ENCODE data around the gene R3HCC1L. TPM values are rescaled to one million over a fixed set of nuclear protein-coding genes. Genes with fewer than 3 reads are reported as not detected.

R3HCC1L gene
- total RNA-seq, 1 experiment from 2014 or later, result 11.8 TPM

DNA sequence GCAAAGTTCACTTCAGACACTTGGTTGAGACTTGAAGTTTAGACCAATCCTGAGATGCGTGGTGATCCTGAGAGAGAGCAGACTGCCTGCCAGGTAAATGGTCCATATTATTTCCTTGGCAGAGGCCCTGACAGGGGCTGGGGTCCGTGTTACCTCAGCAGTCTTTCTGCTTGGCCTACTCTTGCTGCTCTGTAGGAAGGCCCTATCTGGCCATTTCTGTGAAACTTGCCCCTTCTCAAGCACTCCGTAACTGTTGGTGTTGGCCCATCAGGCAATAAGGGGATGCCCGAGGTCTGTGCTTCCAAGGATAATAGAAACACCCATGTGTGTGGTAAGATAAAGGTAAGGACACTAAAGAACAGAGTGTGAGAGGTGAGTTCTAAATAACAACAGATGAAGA is 113.6 kb downstream of the R3HCC1L start:
- Mint-ChIP-seq H3K4me3 (ENCODE audit: low read depth, unreplicated experiment) (no peak overlapping the region), H3K4me1 (ENCODE audit: low read depth, unreplicated experiment) (no peaks in the 10 kb centered on the region), H3K27ac (ENCODE audit: unreplicated experiment) (no peak overlapping the region), H3K27me3 (ENCODE audit: unreplicated experiment) (no peaks in the 10 kb centered on the region), H3K36me3 (ENCODE audit: insufficient read depth, unreplicated experiment) (no peaks in the 10 kb centered on the region), H3K9me3 (ENCODE audit: low read depth, unreplicated experiment) (no peaks in the 10 kb centered on the region)
- intact Hi-C loops (cut with micrococcal nuclease; ENCODE audit: unreplicated experiment), result no loop called here
- DNase-seq, result no peak
- TF ChIP-seq, protein P1, sequence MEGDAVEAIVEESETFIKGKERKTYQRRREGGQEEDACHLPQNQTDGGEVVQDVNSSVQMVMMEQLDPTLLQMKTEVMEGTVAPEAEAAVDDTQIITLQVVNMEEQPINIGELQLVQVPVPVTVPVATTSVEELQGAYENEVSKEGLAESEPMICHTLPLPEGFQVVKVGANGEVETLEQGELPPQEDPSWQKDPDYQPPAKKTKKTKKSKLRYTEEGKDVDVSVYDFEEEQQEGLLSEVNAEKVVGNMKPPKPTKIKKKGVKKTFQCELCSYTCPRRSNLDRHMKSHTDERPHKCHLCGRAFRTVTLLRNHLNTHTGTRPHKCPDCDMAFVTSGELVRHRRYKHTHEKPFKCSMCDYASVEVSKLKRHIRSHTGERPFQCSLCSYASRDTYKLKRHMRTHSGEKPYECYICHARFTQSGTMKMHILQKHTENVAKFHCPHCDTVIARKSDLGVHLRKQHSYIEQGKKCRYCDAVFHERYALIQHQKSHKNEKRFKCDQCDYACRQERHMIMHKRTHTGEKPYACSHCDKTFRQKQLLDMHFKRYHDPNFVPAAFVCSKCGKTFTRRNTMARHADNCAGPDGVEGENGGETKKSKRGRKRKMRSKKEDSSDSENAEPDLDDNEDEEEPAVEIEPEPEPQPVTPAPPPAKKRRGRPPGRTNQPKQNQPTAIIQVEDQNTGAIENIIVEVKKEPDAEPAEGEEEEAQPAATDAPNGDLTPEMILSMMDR (IDR thresholded peaks at IDR 0.05; ENCODE audit: unreplicated experiment), result no peak
- CTCF ChIA-PET, result no interaction called here
- no TSS peak for BruUV-seq (replicated peaks)

DNA sequence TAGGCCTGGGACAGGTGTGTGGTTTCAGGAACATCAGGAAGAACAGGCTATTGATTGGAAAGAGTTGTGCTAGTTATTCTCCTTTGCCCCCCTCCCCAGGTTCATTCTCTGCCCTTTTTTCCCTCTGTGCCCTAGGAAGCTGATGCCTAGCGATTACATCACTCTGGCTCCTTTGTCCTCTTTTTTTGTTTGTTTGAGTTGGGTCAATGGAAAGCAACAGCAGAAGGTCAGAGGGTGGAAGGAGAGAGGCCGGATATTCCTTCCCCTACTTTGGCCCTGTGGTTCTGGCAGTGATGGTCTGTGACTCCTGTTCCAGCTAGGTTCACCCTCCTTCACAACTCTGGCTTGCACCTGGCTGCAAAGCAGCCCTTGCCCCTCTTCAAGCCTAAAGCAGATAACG is 114.7 kb downstream of the R3HCC1L start:
- intact Hi-C loops (cut with micrococcal nuclease; ENCODE audit: unreplicated experiment), result no loop called here
- no peaks in the 10 kb centered on the region for H3K9me3 Mint-ChIP-seq (ENCODE audit: low read depth, unreplicated experiment)
- no peak for DNase-seq
- H3K27me3 Mint-ChIP-seq (ENCODE audit: unreplicated experiment), result no peaks in the 10 kb centered on the region
- TF ChIP-seq, protein P1 (IDR thresholded peaks at IDR 0.05; ENCODE audit: unreplicated experiment), result no peak
- H3K27ac Mint-ChIP-seq (ENCODE audit: unreplicated experiment), result no peak overlapping the region
- H3K36me3 Mint-ChIP-seq (ENCODE audit: insufficient read depth, unreplicated experiment), result no peaks in the 10 kb centered on the region
- no TSS peak for BruUV-seq (replicated peaks)
- no peaks in the 10 kb centered on the region for H3K4me1 Mint-ChIP-seq (ENCODE audit: low read depth, unreplicated experiment)
- CTCF ChIA-PET, result no interaction called here
- no peak overlapping the region for H3K4me3 Mint-ChIP-seq (ENCODE audit: low read depth, unreplicated experiment)

DNA sequence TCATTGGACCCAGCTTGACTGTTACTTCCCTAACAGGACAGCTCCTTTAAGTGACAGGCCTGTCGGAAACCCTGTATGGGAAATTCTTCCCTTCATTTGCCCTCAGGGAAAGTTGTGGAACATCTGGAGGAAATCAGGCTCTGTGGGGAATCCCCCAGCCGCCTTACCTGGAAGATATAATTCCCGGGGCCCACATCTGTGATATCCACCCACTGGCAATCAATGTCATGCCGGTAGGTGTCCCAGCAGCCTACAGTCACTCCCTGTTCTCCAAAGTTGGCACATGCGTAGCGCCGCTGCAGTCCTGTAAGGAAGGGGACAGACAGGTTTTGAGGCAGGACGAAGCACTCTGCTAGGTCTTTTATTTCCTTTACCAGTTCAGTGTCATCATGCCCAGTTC is 116.9 kb downstream of the R3HCC1L start:
- Mint-ChIP-seq H3K27me3 (ENCODE audit: unreplicated experiment) (no peaks in the 10 kb centered on the region), H3K9me3 (ENCODE audit: low read depth, unreplicated experiment) (no peaks in the 10 kb centered on the region), H3K36me3 (ENCODE audit: insufficient read depth, unreplicated experiment) (peaks cover 4% of the 10 kb centered on the region), H3K4me1 (ENCODE audit: low read depth, unreplicated experiment) (no peaks in the 10 kb centered on the region), H3K27ac (ENCODE audit: unreplicated experiment) (no peak overlapping the region), H3K4me3 (ENCODE audit: low read depth, unreplicated experiment) (no peak overlapping the region)
- CTCF ChIA-PET, result no interaction called here
- no TSS peak for BruUV-seq (replicated peaks)
- TF ChIP-seq, protein P1 (IDR thresholded peaks at IDR 0.05; ENCODE audit: unreplicated experiment), result no peak
- no peak for DNase-seq
- intact Hi-C loops (cut with micrococcal nuclease; ENCODE audit: unreplicated experiment), result no loop called here

DNA sequence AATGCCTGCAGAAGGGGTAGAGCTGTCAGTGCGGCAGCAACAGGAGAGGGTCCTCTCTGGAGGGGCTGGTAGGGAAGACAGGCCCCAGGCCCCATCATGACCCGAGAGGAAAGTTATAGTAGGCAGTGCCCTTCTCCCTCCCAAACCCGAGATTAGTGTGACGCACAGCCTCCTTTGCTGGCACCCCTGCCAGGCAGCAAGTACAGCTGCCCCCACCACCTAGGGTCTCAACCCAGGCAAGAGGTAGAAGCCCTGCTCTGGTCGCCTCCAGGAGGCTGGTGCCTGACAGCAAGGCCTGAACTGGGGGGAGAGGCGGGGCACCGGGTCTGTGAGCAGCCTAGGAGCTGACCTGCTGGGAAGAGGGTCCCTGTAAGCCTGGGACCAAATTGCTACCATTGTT is 118.0 kb downstream of the R3HCC1L start:
- DNase-seq, result no peak
- no peak overlapping the region for H3K27ac Mint-ChIP-seq (ENCODE audit: unreplicated experiment)
- H3K4me1 Mint-ChIP-seq (ENCODE audit: low read depth, unreplicated experiment), result no peaks in the 10 kb centered on the region
- no peaks in the 10 kb centered on the region for H3K27me3 Mint-ChIP-seq (ENCODE audit: unreplicated experiment)
- CTCF ChIA-PET, result no interaction called here
- no TSS peak for BruUV-seq (replicated peaks)
- TF ChIP-seq, protein P1 (IDR thresholded peaks at IDR 0.05; ENCODE audit: unreplicated experiment), result no peak
- peaks cover 4% of the 10 kb centered on the region for H3K36me3 Mint-ChIP-seq (ENCODE audit: insufficient read depth, unreplicated experiment)
- no peaks in the 10 kb centered on the region for H3K9me3 Mint-ChIP-seq (ENCODE audit: low read depth, unreplicated experiment)
- intact Hi-C loops (cut with micrococcal nuclease; ENCODE audit: unreplicated experiment), result no loop called here
- H3K4me3 Mint-ChIP-seq (ENCODE audit: low read depth, unreplicated experiment), result no peak overlapping the region

DNA sequence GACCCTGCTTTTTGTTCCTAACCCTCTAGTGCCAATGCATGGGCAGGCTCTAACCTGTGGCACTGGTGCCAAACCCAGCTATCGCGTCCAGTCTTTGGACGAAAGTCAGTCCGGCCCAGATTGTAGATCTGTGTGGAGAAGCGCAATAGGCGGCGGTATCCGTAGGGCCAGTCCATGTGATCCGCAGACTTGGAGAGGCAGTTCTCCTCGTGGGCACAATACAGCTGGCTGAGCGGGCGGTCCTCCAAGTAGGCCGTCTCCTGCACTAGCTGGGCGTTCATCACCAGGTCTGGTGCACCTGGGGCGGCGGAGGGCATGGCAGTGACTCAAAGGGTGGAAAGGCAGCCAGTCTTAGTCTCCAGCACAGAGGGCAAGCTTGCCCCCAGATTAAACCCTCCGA is 119.0 kb downstream of the R3HCC1L start:
- H3K27me3 Mint-ChIP-seq (ENCODE audit: unreplicated experiment), result no peaks in the 10 kb centered on the region
- CTCF ChIA-PET, result no interaction called here

More for the DNA sequence above, 119.0 kb downstream of the R3HCC1L start:
- Mint-ChIP-seq H3K9me3 (ENCODE audit: low read depth, unreplicated experiment) (no peaks in the 10 kb centered on the region), H3K36me3 (ENCODE audit: insufficient read depth, unreplicated experiment) (peaks cover 4% of the 10 kb centered on the region), H3K27ac (ENCODE audit: unreplicated experiment) (no peak overlapping the region), H3K4me1 (ENCODE audit: low read depth, unreplicated experiment) (no peaks in the 10 kb centered on the region), H3K4me3 (ENCODE audit: low read depth, unreplicated experiment) (no peak overlapping the region)
- TF ChIP-seq, protein P1 (IDR thresholded peaks at IDR 0.05; ENCODE audit: unreplicated experiment), result no peak
- DNase-seq, result no peak
- intact Hi-C loops (cut with micrococcal nuclease; ENCODE audit: unreplicated experiment), result no loop called here
- BruUV-seq (replicated peaks), result no TSS peak

Data from Calu3 (cell line).